Measurements from ENCODE around the gene AMIGO1.

Gene AMIGO1

GRCh38 chr1:109517337-109517736 lies 7.8 kb upstream of the AMIGO1 start:
- DNase-seq (ENCODE audit: low read depth in 1 of 2, low spot score in 1 of 2): no peak
- no peak for TF ChIP-seq POLR2AphosphoS5 (IDR thresholded peaks at IDR 0.05; ENCODE audit: low read depth)
- TF ChIP-seq SPI1 (IDR thresholded peaks at IDR 0.05; ENCODE audit: borderline replicate concordance, low read depth): no peak
- TF ChIP-seq REST (IDR thresholded peaks at IDR 0.05; ENCODE audit: insufficient replicate concordance, low read depth): no peak
- no peak for TF ChIP-seq CTCF (IDR thresholded peaks at IDR 0.05; ENCODE audit: insufficient read depth, low read length)
- TF ChIP-seq GABPA (IDR thresholded peaks at IDR 0.05; ENCODE audit: low read depth): no peak
- Histone ChIP-seq H3K27me3 (ENCODE audit: insufficient read depth, poor library complexity, severe bottlenecking) (no peaks in the 10 kb centered on the region), H3K4me3 (replicated peaks; ENCODE audit: insufficient read depth, low read length) (no peak overlapping the region), H3K27ac (replicated peaks) (no peak overlapping the region)

- no peak for TF ChIP-seq REST (IDR thresholded peaks at IDR 0.05; ENCODE audit: insufficient replicate concordance, low read depth)
- no peak for TF ChIP-seq GABPA (IDR thresholded peaks at IDR 0.05; ENCODE audit: low read depth)
- TF ChIP-seq CTCF (IDR thresholded peaks at IDR 0.05; ENCODE audit: insufficient read depth, low read length): no peak
- TF ChIP-seq POLR2AphosphoS5 (IDR thresholded peaks at IDR 0.05; ENCODE audit: low read depth): no peak
- no peak; the same call in 1 of the 2 replicates for TF ChIP-seq SPI1 (IDR thresholded peaks at IDR 0.05; ENCODE audit: borderline replicate concordance, low read depth)
- no peaks in the 10 kb centered on the region for H3K27me3 ChIP-seq (ENCODE audit: insufficient read depth, poor library complexity, severe bottlenecking)
- no peak for DNase-seq (ENCODE audit: low read depth in 1 of 2, low spot score in 1 of 2)
- H3K4me3 ChIP-seq (replicated peaks; ENCODE audit: insufficient read depth, low read length): no peak overlapping the region
- no peak overlapping the region for H3K27ac ChIP-seq (replicated peaks)
Measured at GRCh38 chr1:109516872-109517271, 7.3 kb upstream of the AMIGO1 start.

GRCh38 chr1:109514846-109515245 lies 5.3 kb upstream of the AMIGO1 start:
- Histone ChIP-seq H3K27me3 (ENCODE audit: insufficient read depth, poor library complexity, severe bottlenecking) (no peaks in the 10 kb centered on the region), H3K27ac (replicated peaks) (no peak overlapping the region), H3K4me3 (replicated peaks; ENCODE audit: insufficient read depth, low read length) (no peak overlapping the region)
- DNase-seq (ENCODE audit: low read depth in 1 of 2, low spot score in 1 of 2): no peak
- TF ChIP-seq CTCF (IDR thresholded peaks at IDR 0.05; ENCODE audit: insufficient read depth, low read length): no peak
- no peak for TF ChIP-seq POLR2AphosphoS5 (IDR thresholded peaks at IDR 0.05; ENCODE audit: low read depth)
- TF ChIP-seq SPI1 (IDR thresholded peaks at IDR 0.05; ENCODE audit: borderline replicate concordance, low read depth): no peak
- no peak for TF ChIP-seq GABPA (IDR thresholded peaks at IDR 0.05; ENCODE audit: low read depth)
- TF ChIP-seq REST (IDR thresholded peaks at IDR 0.05; ENCODE audit: insufficient replicate concordance, low read depth): no peak

Data from HL-60 (cell line).